ENCODE measurements around the gene HDGF. TPM values are rescaled to one million over a fixed set of nuclear protein-coding genes. Genes with fewer than 3 reads are reported as not detected.

HDGF gene
- polyA plus RNA-seq, 3 donors = 267 to 298 (median 284) TPM

- no peak for DNase-seq
Observed at GRCh38 chr1:156704166-156704711, 47.2 kb downstream of the HDGF start.

- DNase-seq = no peak
Observed at GRCh38 chr1:156703741-156704140, 47.7 kb downstream of the HDGF start.

GRCh38 chr1:156703336-156703735 lies 48.1 kb downstream of the HDGF start:
- DNase-seq = no peak

GRCh38 chr1:156700736-156701531 lies 50.5 kb downstream of the HDGF start:
- no peak for DNase-seq

- DNase-seq = no peak
Observed at GRCh38 chr1:156698995-156699394, 52.5 kb downstream of the HDGF start.

GRCh38 chr1:156697481-156697880 lies 54.0 kb downstream of the HDGF start:
- no peak for DNase-seq

GRCh38 chr1:156696755-156697154 lies 54.7 kb downstream of the HDGF start:
- DNase-seq = no peak

- DNase-seq = no peak
Observed at GRCh38 chr1:156694690-156694962, 56.8 kb downstream of the HDGF start.

- no peak for DNase-seq
Observed at GRCh38 chr1:156693848-156694689, 57.4 kb downstream of the HDGF start.

- DNase-seq = peak; percentile 90
Observed at GRCh38 chr1:156692925-156693847, 58.3 kb downstream of the HDGF start.

- no peak for DNase-seq
Observed at GRCh38 chr1:156692441-156692924, 59.0 kb downstream of the HDGF start.

Other genes with a start within 250 kb of the HDGF start
- gene IQGAP3, start 179.1 kb downstream of the HDGF start, polyA plus RNA-seq (ENCODE audit: insufficient read length in 3 of 3) = 10 to 100 TPM; 14.1 to 17.0 (median 14.8) TPM
- gene TTC24, start 172.0 kb downstream of the HDGF start, polyA plus RNA-seq (ENCODE audit: insufficient read length in 3 of 3) = 1 to 10 TPM; 1.0 to 2.2 (median 1.1) TPM
- gene NAXE, start 159.9 kb downstream of the HDGF start, polyA plus RNA-seq (ENCODE audit: insufficient read length in 3 of 3) = 10 to 100 TPM; 71.1 to 83.0 (median 72.8) TPM
- gene GPATCH4, start 150.2 kb downstream of the HDGF start, polyA plus RNA-seq (ENCODE audit: insufficient read length in 3 of 3) = 10 to 100 TPM; 33.0 to 38.7 (median 36.4) TPM
- under 1 TPM; 0.13 to 0.71 (median 0.64) TPM for gene HAPLN2, start 132.3 kb downstream of the HDGF start, polyA plus RNA-seq (ENCODE audit: insufficient read length in 3 of 3)
- gene BCAN, start 109.6 kb downstream of the HDGF start, polyA plus RNA-seq (ENCODE audit: insufficient read length in 3 of 3) = 1 to 10 TPM in 1 of 3 donors, under 1 TPM in 2; 0.18 to 2.2 (median 0.26) TPM
- 100 to 1,000 TPM; 148 to 171 (median 156) TPM for gene NES, start 74.3 kb downstream of the HDGF start, polyA plus RNA-seq (ENCODE audit: insufficient read length in 3 of 3)
- gene CRABP2, start 46.1 kb downstream of the HDGF start, polyA plus RNA-seq (ENCODE audit: insufficient read length in 3 of 3) = 100 to 1,000 TPM in 1 of 3 donors, 10 to 100 TPM in 2; 68.5 to 113 (median 93.8) TPM
- gene METTL25B, start 23.2 kb downstream of the HDGF start, polyA plus RNA-seq (ENCODE audit: insufficient read length in 3 of 3) = 10 to 100 TPM; 28.6 to 51.8 (median 39.2) TPM
- gene ISG20L2, start 22.9 kb downstream of the HDGF start, polyA plus RNA-seq (ENCODE audit: insufficient read length in 3 of 3) = 10 to 100 TPM; 33.1 to 44.6 (median 39.7) TPM
- 10 to 100 TPM; 69.0 to 76.6 (median 74.0) TPM for gene MRPL24, start 10.6 kb downstream of the HDGF start, polyA plus RNA-seq (ENCODE audit: insufficient read length in 3 of 3)
- 100 to 1,000 TPM; 108 to 113 (median 113) TPM for gene PRCC, start 15.9 kb upstream of the HDGF start, polyA plus RNA-seq (ENCODE audit: insufficient read length in 3 of 3)
- under 1 TPM; 0.65 to 0.99 (median 0.91) TPM for gene SH2D2A, start 65.2 kb upstream of the HDGF start, polyA plus RNA-seq (ENCODE audit: insufficient read length in 3 of 3)
- 1 to 10 TPM; 1.6 to 3.0 (median 2.0) TPM for gene INSRR, start 107.4 kb upstream of the HDGF start, polyA plus RNA-seq (ENCODE audit: insufficient read length in 3 of 3)
- 1 to 10 TPM; 1.3 to 2.0 (median 1.3) TPM for gene NTRK1, start 109.2 kb upstream of the HDGF start, polyA plus RNA-seq (ENCODE audit: insufficient read length in 3 of 3)
- 10 to 100 TPM; 17.8 to 22.3 (median 22.1) TPM for gene PEAR1, start 142.0 kb upstream of the HDGF start, polyA plus RNA-seq (ENCODE audit: insufficient read length in 3 of 3)
- 1 to 10 TPM in 1 of 3 donors, under 1 TPM in 2; 0.38 to 1.1 (median 0.96) TPM for gene LRRC71, start 169.0 kb upstream of the HDGF start, polyA plus RNA-seq (ENCODE audit: insufficient read length in 3 of 3)